ENCODE results near the gene DEF6. TPM values are rescaled to one million over a fixed set of nuclear protein-coding genes. Genes with fewer than 3 reads are reported as not detected.

The DEF6 gene
- total and polyA plus RNA-seq, 2 of the 8 experiments (the other 6 are each of a cell fraction or from before 2014, with no cell fraction given), result 3.3 to 4.1 TPM

DNA sequence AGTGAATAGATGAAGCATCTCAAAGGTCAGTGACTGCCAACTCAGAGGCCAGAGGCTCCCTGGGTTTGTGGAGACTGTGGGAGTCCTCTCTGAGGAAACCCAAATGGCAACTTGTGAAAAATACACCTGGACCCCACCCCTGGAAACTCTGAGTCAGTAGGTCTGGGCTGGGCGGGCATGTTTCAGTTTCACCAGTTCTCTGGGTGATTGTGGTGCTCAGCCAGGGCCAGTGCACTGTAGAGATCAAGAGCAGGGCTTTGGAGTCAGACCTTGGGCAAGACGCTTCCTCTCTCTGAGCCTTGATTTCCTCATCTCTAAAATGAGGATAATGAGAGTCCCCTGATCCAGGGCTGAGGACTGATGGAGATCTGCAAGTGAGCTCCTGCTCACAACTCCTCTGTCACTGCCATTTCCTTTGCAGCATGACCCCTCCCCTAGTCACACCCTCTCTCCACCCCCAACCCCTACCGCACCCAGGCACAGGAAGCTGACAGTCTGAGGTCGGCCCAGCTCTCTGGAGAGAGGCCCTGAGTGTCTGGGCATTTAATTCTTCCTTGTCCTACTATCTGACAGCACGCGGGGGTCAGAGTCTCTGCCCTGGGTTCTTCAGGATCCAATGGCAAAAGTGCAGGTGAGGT, 5.1 kb downstream of the DEF6 start:
- no peaks in the 10 kb centered on the region for H3K9me3 ChIP-seq (ENCODE audit: insufficient read depth in 2 of 2, low read depth in 1 of 2, low read length in 1 of 2)
- 36% methylated on average over 6 of the region's 6 CpGs; no CpG with 5 or more reads in 1 of the 2 experiments for WGBS, 2 experiments (ENCODE audit: extremely low coverage in 1 of 2, insufficient coverage in 1 of 2, insufficient read length in 1 of 2, insufficient replicate concordance in 2 of 2, low coverage in 1 of 2, low lambda C conversion rate in 2 of 2, missing lambda C conversion rate in 1 of 2)
- no peak overlapping the region for H4K91ac ChIP-seq (replicated peaks; ENCODE audit: insufficient read length, low read length)
- H2AFZ ChIP-seq (ENCODE audit: low read length), result no peak overlapping the region
- H3K56ac ChIP-seq (replicated peaks; ENCODE audit: insufficient read length, low read depth, low read length), result no peak overlapping the region
- no peak overlapping the region for H3K23ac ChIP-seq (ENCODE audit: insufficient read length)
- 0 out of 7 replicates have a peak overlapping the region, but pooled peaks of 1 of the 4 experiments have one; percentile 21 for H3K9ac ChIP-seq (replicated peaks in 1 of 4; ENCODE audit: extremely low read depth in 1 of 4, low read depth in 3 of 4, low read length in 3 of 4)
- ChIA-PET CTCF (ENCODE audit: partially characterized antibody) (interaction anchor here (0.5 to 20.6 kb wide), 7 partner anchors 9 to 165 kb away, joined by 3 to 358 read pairs (median 6); partner anchors contain the start of gene RPL10A), POLR2A (ENCODE audit: partially characterized antibody) (interaction anchor here (0.7 to 1.4 kb wide), 5 partner anchors 9 to 166 kb away, joined by 3 to 4 read pairs (median 3); partner anchors contain the start of gene RPL10A)
- no peaks in the 10 kb centered on the region for H3K36me3 ChIP-seq (ENCODE audit: control insufficient read depth in 2 of 4, insufficient read depth in 4 of 4, low read length in 3 of 4)
- H3K79me2 ChIP-seq (ENCODE audit: control insufficient read depth in 1 of 2, insufficient read depth in 2 of 2, low read length in 2 of 2), result no peaks in the 10 kb centered on the region
- H3K4me3 ChIP-seq (ENCODE audit: extremely low read depth in 1 of 4, insufficient read depth in 2 of 4, low read depth in 3 of 4, low read length in 4 of 4), result no peak overlapping the region
- FAIRE-seq, result peak; percentile 24
- peak overlapping the region; percentile 40; the same call in 1 of the 2 replicates for H3K18ac ChIP-seq (ENCODE audit: extremely low read depth, low read length)
- H2BK15ac ChIP-seq (ENCODE audit: low read length), result no peak overlapping the region
- H4K8ac ChIP-seq (ENCODE audit: extremely low read depth, insufficient read depth, low read length), result no peak overlapping the region
- no peak overlapping the region for H2BK120ac ChIP-seq (replicated peaks; ENCODE audit: low read depth, low read length)
- no peak overlapping the region for H2BK20ac ChIP-seq (ENCODE audit: low read length)
- H4K20me1 ChIP-seq (replicated peaks in 1 of 2; ENCODE audit: control insufficient read depth in 1 of 2, insufficient read depth in 2 of 2, low read length in 2 of 2), result no peaks in the 10 kb centered on the region
- H3K4me2 ChIP-seq (ENCODE audit: insufficient read depth in 1 of 2, low read depth in 2 of 2, low read length in 2 of 2), result peak overlapping the region in 1 of 2 experiments; percentile 13; a peak in 1 of 4 replicates
- H3K79me1 ChIP-seq (ENCODE audit: low read depth, low read length), result no peaks in the 10 kb centered on the region; the same call in 1 of the 2 replicates
- peak in 1 of 2 experiments; percentile 64 for DNase-seq (ENCODE audit: low read depth in 1 of 2, low spot score in 2 of 2)
- no peak overlapping the region for H3K14ac ChIP-seq (ENCODE audit: insufficient read length)
- no peak overlapping the region for H3K27ac ChIP-seq (ENCODE audit: low read depth, low read length)
- H2BK5ac ChIP-seq (ENCODE audit: low read depth, low read length), result no peak overlapping the region; the same call in 1 of the 2 replicates
- no peak overlapping the region; the same call in 1 of the 2 replicates for H2AK5ac ChIP-seq (ENCODE audit: low read depth, low read length)
- H2BK12ac ChIP-seq (ENCODE audit: low read depth, low read length), result no peak overlapping the region
- no peak overlapping the region for H4K5ac ChIP-seq (ENCODE audit: insufficient read length, low read depth, low read length)
- H3K4ac ChIP-seq (replicated peaks; ENCODE audit: insufficient read length, low read depth, low read length), result no peak overlapping the region
- H3K23me2 ChIP-seq (ENCODE audit: low read depth, low read length), result no peaks in the 10 kb centered on the region; the same call in 1 of the 2 replicates
- H3K27me3 ChIP-seq (replicated peaks in 1 of 4; ENCODE audit: control insufficient read depth in 3 of 4, extremely low read depth in 1 of 4, insufficient read depth in 3 of 4, low read length in 3 of 4), result no peaks in the 10 kb centered on the region
- H3K4me1 ChIP-seq (replicated peaks in 1 of 4; ENCODE audit: control insufficient read depth in 3 of 4, insufficient read depth in 4 of 4, low read length in 3 of 4), result peaks cover 6 to 15% (median 12%) of the 10 kb centered on the region in 4 experiments
- no peak for TF ChIP-seq KDM4A (IDR thresholded peaks at IDR 0.05; ENCODE audit: low read depth, low read length, severe bottlenecking)
- no peak for TF ChIP-seq EP300 (IDR thresholded peaks at IDR 0.05; ENCODE audit: borderline replicate concordance in 1 of 2, low read depth in 2 of 2, low read length in 2 of 2)
- no peak for TF ChIP-seq CBX8 (IDR thresholded peaks at IDR 0.05; ENCODE audit: borderline replicate concordance, low read depth, low read length)
- TF ChIP-seq HDAC6 (IDR thresholded peaks at IDR 0.05; ENCODE audit: low read depth, low read length), result no peak
- no peak for TF ChIP-seq EGR1 (IDR thresholded peaks at IDR 0.05; ENCODE audit: borderline replicate concordance, low read depth, low read length)
- TF ChIP-seq PHF8 (conservative IDR thresholded peaks at IDR 0.05; ENCODE audit: low read depth, low read length), result no peak
- no peak for TF ChIP-seq JUN (IDR thresholded peaks at IDR 0.05; ENCODE audit: low read depth, low read length)
- TF ChIP-seq USF2 (IDR thresholded peaks at IDR 0.05; ENCODE audit: low read length), result no peak
- TF ChIP-seq CBX5 (IDR thresholded peaks at IDR 0.05; ENCODE audit: low read depth, low read length), result no peak
- TF ChIP-seq SAP30 (IDR thresholded peaks at IDR 0.05; ENCODE audit: insufficient read depth, insufficient replicate concordance, low read length), result no peak
